Motor neuron (in vitro differentiated cells): ENCODE results near the gene USP51. TPM values are rescaled to one million over a fixed set of nuclear protein-coding genes. Genes with fewer than 3 reads are reported as not detected.
"Not testable (repeated sequence)": the region's sequence is repeated elsewhere in the genome, so short reads cannot be mapped to it uniquely, and the experiment has no call there.

Experiments
- ATAC-seq, 8 experiments: fragments of 200-7000 bp; cut with Tn5 transposase; replicated peaks in 6 of 8; 2 replicates each; pipeline ENCODE4 v1.8.0; 2021; ENCODE audit warnings: mild to moderate bottlenecking in 8 of 8, moderate library complexity in 8 of 8
- H3K27ac ChIP-seq, 2 donors: fragments of 250-450 bp; sonication (Bioruptor Pico); 2 replicates each; pipeline ENCODE4 v1.9.0; 2021; ENCODE audit warnings: antibody characterized with exemption in 2 of 2, mild to moderate bottlenecking in 2 of 2, moderate library complexity in 1 of 2
- H3K4me1 ChIP-seq, 2 donors: fragments of 250-450 bp; sonication (Bioruptor Pico); replicated peaks in 1 of 2; 2 replicates each; pipeline ENCODE4 v1.6.1; 2021; ENCODE audit warnings: antibody characterized with exemption in 2 of 2, mild to moderate bottlenecking in 2 of 2, moderate library complexity in 1 of 2
- H3K4me3 ChIP-seq, 5 donors: fragments of 250-450 bp; sonication (Bioruptor Pico); 2 replicates each; pipeline ENCODE4 v1.9.0; 2021; ENCODE audit warnings: antibody characterized with exemption in 5 of 5, mild to moderate bottlenecking in 5 of 5, moderate library complexity in 4 of 5
- WGBS, 10 experiments: fragments of 450-650 bp; shearing (Covaris generic); methylation state at CpG; one replicate each; pipeline ENCODE4 v1.0.0; 2022; 5-methylcytosine and 5-hydroxymethylcytosine counted together
- in situ Hi-C, 9 experiments: fragments of 400-800 bp; cut with MboI; loops; one replicate each; pipeline ENCODE4 v1.15.0; 2021; ENCODE audit warnings: low sequenced_read_pairs in 9 of 9, low pct_unique_long_range_greater_than_20kb in 2 of 9; ENCODE audit not compliant: unreplicated experiment in 9 of 9
- total RNA-seq, 8 experiments: library from RNA; unstranded; fragments of 300-600 nt; gene quantifications; 2 replicates each; pipeline versions ENCODE4 v1.2.3 to v1.2.4, GENCODE V29; 2022

USP51 gene
- total RNA-seq, 8 experiments from 2014 or later = 0.46 to 7.2 (median 3.5) TPM

GRCh38 chrX:55488593-55489313, 895 bp downstream of the USP51 start:
- in situ Hi-C loops = no loop called here
- 7 to 29% methylated on average over 3 to 11 of the region's 54 CpGs; no CpG with 5 or more reads in 8 of the 10 experiments for WGBS, 10 experiments

GRCh38 chrX:55488006-55488592, 1.5 kb downstream of the USP51 start:
- in situ Hi-C loops = no loop called here
- peak overlapping the region; percentile 80 to 89 for H3K27ac ChIP-seq
- peaks cover 0 to 18% of the 10 kb centered on the region in 2 donors for H3K4me1 ChIP-seq
- no peak for ATAC-seq
- H3K4me3 ChIP-seq = peak overlapping the region; percentile 48 to 68 (median 60)
- WGBS, 10 experiments = 28 to 49% methylated on average over 3 to 4 of the region's 23 CpGs; no CpG with 5 or more reads in 8 of the 10 experiments

More at GRCh38 chrX:55488593-55489313, 895 bp downstream of the USP51 start:
- Histone ChIP-seq H3K27ac (peak overlapping the region; percentile 80 to 89), H3K4me1 (peaks cover 0 to 18% of the 10 kb centered on the region in 2 donors), H3K4me3 (peak overlapping the region; percentile 48 to 68 (median 60))
- peak; percentile 57 to 83 (median 74) for ATAC-seq

GRCh38 chrX:55487143-55487542, 2.5 kb downstream of the USP51 start:
- H3K4me1 ChIP-seq = peaks cover 0 to 18% of the 10 kb centered on the region in 2 donors
- H3K27ac ChIP-seq = no peak overlapping the region
- in situ Hi-C loops = no loop called here
- 55 to 100% methylated on average over 1 of the region's 2 CpGs; no CpG with 5 or more reads in 8 of the 10 experiments for WGBS, 10 experiments
- no peak overlapping the region for H3K4me3 ChIP-seq
- ATAC-seq = peak in 1 of 8 experiments; percentile 40

GRCh38 chrX:55486736-55487135, 2.9 kb downstream of the USP51 start:
- peak in 2 of 8 experiments; percentile 36 to 71 for ATAC-seq
- in situ Hi-C loops = no loop called here
- no peak overlapping the region for H3K27ac ChIP-seq
- 38 to 60% methylated on average over 2 to 3 of the region's 3 CpGs; no CpG with 5 or more reads in 8 of the 10 experiments for WGBS, 10 experiments
- H3K4me3 ChIP-seq = no peak overlapping the region
- H3K4me1 ChIP-seq = peaks cover 0 to 18% of the 10 kb centered on the region in 2 donors

- ATAC-seq = no peak
- in situ Hi-C loops = no loop called here
- no peak overlapping the region for H3K27ac ChIP-seq
- no peak overlapping the region for H3K4me3 ChIP-seq
- peaks cover 0 to 14% of the 10 kb centered on the region in 2 donors for H3K4me1 ChIP-seq
Measured at GRCh38 chrX:55484948-55485347, 4.7 kb downstream of the USP51 start.

GRCh38 chrX:55480390-55481062, 9.1 kb downstream of the USP51 start:
- 0 to 80% (median 69%) methylated on average over 1 to 2 of the region's 3 CpGs; no CpG with 5 or more reads in 7 of the 10 experiments for WGBS, 10 experiments
- in situ Hi-C loops = no loop called here

GRCh38 chrX:55479956-55480355, 9.7 kb downstream of the USP51 start:
- 0 to 67% methylated on average over 1 to 3 of the region's 8 CpGs; no CpG with 5 or more reads in 8 of the 10 experiments for WGBS, 10 experiments
- ATAC-seq, H3K4me1 ChIP-seq, H3K27ac ChIP-seq, H3K4me3 ChIP-seq, in situ Hi-C loops: not testable (repeated sequence)

More at GRCh38 chrX:55480390-55481062, 9.1 kb downstream of the USP51 start:
- Histone ChIP-seq H3K4me1 (no peaks in the 10 kb centered on the region), H3K4me3 (no peak overlapping the region), H3K27ac (no peak overlapping the region)
- ATAC-seq = no peak

- no CpG with 5 or more reads among the region's 5 CpGs for WGBS, 10 experiments
- H3K27ac ChIP-seq, H3K4me3 ChIP-seq, in situ Hi-C loops, ATAC-seq, H3K4me1 ChIP-seq: not testable (repeated sequence)
Measured at GRCh38 chrX:55465791-55466190, 23.9 kb downstream of the USP51 start.

- in situ Hi-C loops, H3K27ac ChIP-seq, H3K4me1 ChIP-seq, H3K4me3 ChIP-seq, ATAC-seq: not testable (repeated sequence)
- no CpG with 5 or more reads among the region's 5 CpGs for WGBS, 10 experiments
Measured at GRCh38 chrX:55465108-55465507, 24.5 kb downstream of the USP51 start.

- no CpG with 5 or more reads among the region's 5 CpGs for WGBS, 10 experiments
- H3K4me1 ChIP-seq, H3K4me3 ChIP-seq, in situ Hi-C loops, H3K27ac ChIP-seq: not testable (repeated sequence)
- ATAC-seq = peak in 1 of 8 experiments; percentile 24
Measured at GRCh38 chrX:55464050-55464449, 25.6 kb downstream of the USP51 start.

GRCh38 chrX:55459926-55460325, 29.7 kb downstream of the USP51 start:
- H3K27ac ChIP-seq, ATAC-seq, H3K4me1 ChIP-seq, H3K4me3 ChIP-seq, in situ Hi-C loops: not testable (repeated sequence)
- no CpG with 5 or more reads among the region's 4 CpGs for WGBS, 10 experiments

GRCh38 chrX:55459426-55459825, 30.2 kb downstream of the USP51 start:
- ATAC-seq, H3K4me1 ChIP-seq, in situ Hi-C loops, H3K4me3 ChIP-seq, H3K27ac ChIP-seq: not testable (repeated sequence)
- no CpG with 5 or more reads among the region's 5 CpGs for WGBS, 10 experiments

GRCh38 chrX:55455708-55456107, 33.9 kb downstream of the USP51 start:
- H3K27ac ChIP-seq, H3K4me1 ChIP-seq, H3K4me3 ChIP-seq, in situ Hi-C loops: not testable (repeated sequence)
- ATAC-seq = peak in 5 of 8 experiments; percentile 33 to 50 (median 44)
- no CpG with 5 or more reads among the region's 6 CpGs for WGBS, 10 experiments
